ENCODE data around the gene TMEM143.
"Not testable (repeated sequence)": the region's sequence is repeated elsewhere in the genome, so short reads cannot be mapped to it uniquely, and the experiment has no call there.

TMEM143 gene

GRCh38 chr19:48296963-48297734, 66.6 kb downstream of the TMEM143 start:
- DNase-seq (ENCODE audit: low read depth, low spot score), result no peak

DNA sequence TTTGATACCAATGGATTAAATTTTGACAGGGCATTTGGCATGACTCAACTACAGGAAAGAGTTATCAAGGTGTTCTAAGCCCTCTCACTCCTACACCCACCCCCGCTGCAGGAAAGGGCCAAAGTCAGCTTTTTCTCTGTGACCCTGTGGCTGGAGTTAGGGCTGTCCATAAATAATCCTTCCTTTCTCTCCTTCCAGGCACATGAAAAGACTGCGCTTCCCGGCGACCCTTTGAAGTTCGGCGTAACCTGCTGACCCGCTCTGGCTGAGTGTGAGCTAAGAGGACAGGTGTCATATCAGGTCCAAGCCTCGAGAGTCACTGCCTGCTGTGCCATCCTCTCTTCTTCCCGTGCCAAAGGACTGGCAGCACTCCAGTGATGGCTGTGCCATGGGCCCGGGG, 68.3 kb downstream of the TMEM143 start:
- peak; percentile 46 for DNase-seq (ENCODE audit: low read depth, low spot score)

- DNase-seq (ENCODE audit: low read depth, low spot score), result no peak
Observed at GRCh38 chr19:48292798-48293197, 70.9 kb downstream of the TMEM143 start.

- not testable (repeated sequence) for DNase-seq (ENCODE audit: low read depth, low spot score)
Observed at GRCh38 chr19:48291489-48291815, 72.3 kb downstream of the TMEM143 start.

DNA sequence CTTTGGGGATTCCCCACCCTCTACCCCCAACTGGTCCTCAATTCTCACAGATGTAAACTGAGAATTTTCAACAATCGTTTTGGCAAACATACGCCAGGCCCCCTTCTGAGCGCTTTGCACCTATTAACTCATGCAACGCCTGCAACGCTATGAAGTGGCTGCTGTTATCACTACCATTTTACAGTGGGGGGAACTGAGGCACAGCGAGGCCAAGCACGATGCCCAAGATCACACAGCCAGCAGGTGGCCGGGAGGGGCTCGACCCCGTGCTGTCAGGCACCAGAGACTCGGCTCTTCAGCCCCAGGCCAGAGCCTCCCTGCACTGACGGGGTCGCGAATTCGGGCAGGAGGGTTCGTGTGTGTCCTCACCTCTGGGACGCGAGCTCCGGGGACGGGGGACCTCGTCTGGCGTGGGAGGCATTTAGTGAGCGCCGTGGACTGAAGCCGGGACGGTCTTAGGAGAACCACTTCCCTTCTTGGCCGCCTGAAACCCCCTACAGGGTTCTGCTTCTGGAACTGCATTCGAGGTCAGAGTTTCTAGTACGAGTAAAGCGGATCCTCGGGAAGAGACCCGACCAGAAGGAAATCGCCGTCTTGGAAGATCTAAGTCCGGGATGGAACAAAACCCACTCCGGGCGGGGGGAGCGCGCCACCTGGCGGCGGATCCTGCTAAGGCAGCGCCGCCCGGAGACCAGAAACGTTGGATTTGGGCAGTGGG, 72.8 kb downstream of the TMEM143 start:
- DNase-seq (ENCODE audit: low read depth, low spot score), result peak; percentile 94

- peak; percentile 79 for DNase-seq (ENCODE audit: low read depth, low spot score)
Observed at GRCh38 chr19:48290401-48290770, 73.4 kb downstream of the TMEM143 start.

DNA sequence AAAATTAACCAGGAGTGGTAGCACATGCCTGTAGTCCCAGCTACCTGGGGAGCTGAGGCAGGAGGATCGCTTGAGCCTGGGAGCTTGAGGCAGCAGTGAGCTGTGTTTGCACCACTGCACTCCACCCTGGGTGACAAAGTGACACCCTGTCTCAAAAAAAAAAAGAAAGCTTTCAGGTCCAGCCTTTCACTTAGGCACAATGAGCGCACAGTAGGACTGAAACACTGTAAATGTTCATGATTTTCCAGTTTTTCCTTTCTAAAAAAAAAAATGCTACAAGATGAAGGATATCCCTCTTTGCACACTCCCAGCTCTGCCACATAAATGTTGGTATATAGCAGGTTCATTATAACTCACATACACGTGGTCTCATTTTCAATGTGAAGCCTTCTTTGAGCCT, 76.0 kb downstream of the TMEM143 start:
- no peak for DNase-seq (ENCODE audit: low read depth, low spot score)

DNA sequence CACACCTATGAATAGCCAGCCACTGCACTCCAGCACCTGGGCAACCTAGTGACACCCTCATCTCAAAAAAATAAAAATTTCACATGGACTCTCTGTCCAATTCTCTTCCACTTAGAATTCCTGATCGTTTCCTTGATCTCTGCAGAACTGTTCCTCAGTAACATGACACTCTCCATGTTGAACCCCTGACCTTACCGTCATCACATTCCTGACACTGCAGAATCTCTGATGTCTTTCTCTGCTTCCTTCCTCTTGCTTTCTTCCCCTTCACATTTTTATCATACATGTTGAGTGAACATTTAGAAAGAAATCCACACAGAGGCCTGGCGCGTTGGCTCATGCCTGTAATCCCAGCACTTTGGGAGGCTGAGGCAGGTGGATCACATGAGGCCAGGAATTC, 78.8 kb downstream of the TMEM143 start:
- DNase-seq (ENCODE audit: low read depth, low spot score), result no peak

DNA sequence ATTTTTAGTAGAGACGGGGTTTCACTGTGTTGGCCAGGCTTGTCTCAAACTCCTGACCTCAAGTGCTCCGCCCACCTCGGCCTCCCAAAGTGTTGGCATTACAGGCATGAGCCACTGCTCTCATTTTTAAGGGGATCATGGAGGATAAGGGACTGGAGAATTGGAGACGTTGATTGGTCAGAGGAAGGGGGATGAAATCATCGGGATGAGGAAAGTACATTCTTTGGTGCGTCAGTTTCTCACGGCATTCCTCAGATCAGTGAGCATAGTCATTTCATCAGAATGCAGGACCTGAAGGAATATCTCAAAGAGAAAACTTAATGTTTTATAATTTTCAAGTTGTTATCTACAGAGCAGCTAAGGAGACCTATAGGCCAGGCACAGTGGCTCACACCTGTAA, 79.8 kb downstream of the TMEM143 start:
- DNase-seq (ENCODE audit: low read depth, low spot score), result no peak

All from ELF-1 (cell line).